ENCODE results near the gene CDKN2A.

GRCh38 chr9:21919377-21920362 is 74.5 kb downstream of the CDKN2A start:
- TF ChIP-seq, protein P1, sequence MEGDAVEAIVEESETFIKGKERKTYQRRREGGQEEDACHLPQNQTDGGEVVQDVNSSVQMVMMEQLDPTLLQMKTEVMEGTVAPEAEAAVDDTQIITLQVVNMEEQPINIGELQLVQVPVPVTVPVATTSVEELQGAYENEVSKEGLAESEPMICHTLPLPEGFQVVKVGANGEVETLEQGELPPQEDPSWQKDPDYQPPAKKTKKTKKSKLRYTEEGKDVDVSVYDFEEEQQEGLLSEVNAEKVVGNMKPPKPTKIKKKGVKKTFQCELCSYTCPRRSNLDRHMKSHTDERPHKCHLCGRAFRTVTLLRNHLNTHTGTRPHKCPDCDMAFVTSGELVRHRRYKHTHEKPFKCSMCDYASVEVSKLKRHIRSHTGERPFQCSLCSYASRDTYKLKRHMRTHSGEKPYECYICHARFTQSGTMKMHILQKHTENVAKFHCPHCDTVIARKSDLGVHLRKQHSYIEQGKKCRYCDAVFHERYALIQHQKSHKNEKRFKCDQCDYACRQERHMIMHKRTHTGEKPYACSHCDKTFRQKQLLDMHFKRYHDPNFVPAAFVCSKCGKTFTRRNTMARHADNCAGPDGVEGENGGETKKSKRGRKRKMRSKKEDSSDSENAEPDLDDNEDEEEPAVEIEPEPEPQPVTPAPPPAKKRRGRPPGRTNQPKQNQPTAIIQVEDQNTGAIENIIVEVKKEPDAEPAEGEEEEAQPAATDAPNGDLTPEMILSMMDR (IDR thresholded peaks at IDR 0.05; ENCODE audit: low read depth, low read length, poor library complexity, severe bottlenecking), result no peak
- no peak for TF ChIP-seq EZH2phosphoT487 (IDR thresholded peaks at IDR 0.05; ENCODE audit: borderline replicate concordance, low read length)

All from DOHH2 (cell line).